Prostate gland (tissue), 2 donors: ENCODE data around the gene TEX22. TPM values are rescaled to one million over a fixed set of nuclear protein-coding genes. Genes with fewer than 3 reads are reported as not detected.

Experiments
- DNase-seq: peaks from one replicate; pipeline ENCODE4 v3.0.0-alpha.2; 2019; ENCODE audit warnings: low spot score
- H3K27ac ChIP-seq, 2 donors: fragments of 200-600 bp; sonication (generic); 2 replicates each; pipeline ENCODE4 v1.5.1; 2017 to 2019
- H3K27me3 ChIP-seq: fragments of 200-600 bp; sonication (generic); replicated peaks from 2 replicates; pipeline ENCODE4 v1.5.1; 2019; ENCODE audit not compliant: insufficient read depth
- H3K36me3 ChIP-seq, 2 donors: fragments of 200-600 bp; sonication (generic); 1 replicate in 1 of 2; 2 replicates in 1 of 2; pipeline versions ENCODE4 v1.5.1 to v1.8.1; 2017 to 2019
- H3K4me1 ChIP-seq: fragments of 200-600 bp; sonication (generic); replicated peaks from 2 replicates; pipeline ENCODE4 v1.5.1; 2019
- H3K4me3 ChIP-seq, 2 donors: fragments of 200-600 bp; sonication (generic); 2 replicates each; pipeline ENCODE4 v1.5.1; 2017 to 2019
- H3K9me3 ChIP-seq: fragments of 200-600 bp; sonication (generic); 2 replicates; pipeline ENCODE4 v1.5.1; 2017
- CTCF ChIP-seq, 4 experiments: fragments of 200-600 bp in 2 of 4; fragments of 450-650 bp in 2 of 4; sonication (generic) in 2 of 4; IDR thresholded peaks; 1 replicate in 3 of 4; 2 replicates in 1 of 4; pipeline ENCODE4 v1.5.1; 2016 to 2019; ENCODE audit warnings: antibody characterized with exemption in 4 of 4, mild to moderate bottlenecking in 2 of 4, moderate library complexity in 2 of 4
- POLR2A ChIP-seq: fragments of 450-650 bp; IDR thresholded peaks from one replicate; pipeline ENCODE4 v1.6.1; 2016; ENCODE audit warnings: antibody characterized with exemption, mild to moderate bottlenecking
- POLR2AphosphoS5 ChIP-seq: sonication (generic); formaldehyde crosslinking; IDR thresholded peaks from one replicate; pipeline ENCODE4 v1.6.1; 2017; ENCODE audit warnings: antibody characterized with exemption
- WGBS: methylation state at CpG from one replicate; pipeline ENCODE4 v1.1.5; 2018; 5-methylcytosine and 5-hydroxymethylcytosine counted together
- intact Hi-C: fragments of 100-400 bp; cut with DNase I; formaldehyde crosslinking; loops from one replicate; pipeline ENCODE4 v1.14.2; 2022
- total RNA-seq, 2 donors: library from RNA; depleted of rRNA; stranded (reverse); fragments of >200 nt; gene quantifications; one replicate each; pipeline ENCODE4 v1.1.0, GENCODE V29; 2016

TEX22 gene
- total RNA-seq, 2 donors from 2014 or later, result 0.57 to 0.73 TPM

GRCh38 chr14:105379946-105380345, 18.4 kb upstream of the TEX22 start:
- intact Hi-C loops, result no loop called here
- no peak overlapping the region for H3K27ac ChIP-seq
- H3K27me3 ChIP-seq, result no peaks in the 10 kb centered on the region
- WGBS, result 96% methylated on average over 14 of the region's 14 CpGs
- no peak for DNase-seq
- no peak overlapping the region for H3K4me3 ChIP-seq
- H3K9me3 ChIP-seq, result no peaks in the 10 kb centered on the region
- TF ChIP-seq POLR2A (no peak), CTCF (IDR thresholded peaks at IDR 0.05) (no peak)
- H3K36me3 ChIP-seq, result no peaks in the 10 kb centered on the region
- H3K4me1 ChIP-seq, result no peaks in the 10 kb centered on the region

- TF ChIP-seq POLR2A (no peak), CTCF (IDR thresholded peaks at IDR 0.05) (no peak), POLR2AphosphoS5 (no peak)
- Histone ChIP-seq H3K27me3 (no peaks in the 10 kb centered on the region), H3K4me3 (no peak overlapping the region), H3K9me3 (no peaks in the 10 kb centered on the region), H3K36me3 (no peaks in the 10 kb centered on the region), H3K27ac (no peak overlapping the region), H3K4me1 (no peaks in the 10 kb centered on the region)
- 98% methylated on average over 15 of the region's 19 CpGs for WGBS
- intact Hi-C loops, result no loop called here
- no peak for DNase-seq
These were observed 17.6 kb upstream of the TEX22 start for GRCh38 chr14:105380756-105381155.

GRCh38 chr14:105381446-105382342, 16.6 kb upstream of the TEX22 start:
- Histone ChIP-seq H3K9me3 (no peaks in the 10 kb centered on the region), H3K27ac (no peak overlapping the region), H3K4me1 (no peaks in the 10 kb centered on the region), H3K4me3 (no peak overlapping the region), H3K36me3 (no peaks in the 10 kb centered on the region), H3K27me3 (no peaks in the 10 kb centered on the region)
- intact Hi-C loops, result no loop called here
- no peak for DNase-seq
- TF ChIP-seq POLR2A, result no peak
- TF ChIP-seq POLR2AphosphoS5, result no peak
- TF ChIP-seq CTCF (IDR thresholded peaks at IDR 0.05), result no peak
- WGBS, result 92% methylated on average over 26 of the region's 27 CpGs

GRCh38 chr14:105382343-105383082, 15.8 kb upstream of the TEX22 start:
- intact Hi-C loops, result no loop called here
- Histone ChIP-seq H3K27me3 (no peaks in the 10 kb centered on the region), H3K27ac (no peak overlapping the region), H3K9me3 (no peaks in the 10 kb centered on the region), H3K36me3 (no peaks in the 10 kb centered on the region), H3K4me1 (no peaks in the 10 kb centered on the region), H3K4me3 (no peak overlapping the region)
- no peak for DNase-seq
- TF ChIP-seq CTCF (IDR thresholded peaks at IDR 0.05) (no peak), POLR2A (no peak), POLR2AphosphoS5 (no peak)
- 93% methylated on average over 23 of the region's 26 CpGs for WGBS
